Occipital lobe (tissue), 2 donors: ENCODE data around the gene ZSWIM4. TPM values are rescaled to one million over a fixed set of nuclear protein-coding genes. Genes with fewer than 3 reads are reported as not detected.
"Not testable (repeated sequence)": the region's sequence is repeated elsewhere in the genome, so short reads cannot be mapped to it uniquely, and the experiment has no call there.

Source experiments
- DNase-seq: peaks from one replicate; lab custom pipeline; 2025; lab: John Stamatoyannopoulos, UW
- total RNA-seq: library from RNA; depleted of rRNA; stranded (reverse); fragments of >200 nt; gene quantifications from one replicate; pipeline ENCODE4 v1.2.3, GENCODE V29; 2014

Gene ZSWIM4
- total RNA-seq = 11.1 TPM

- DNase-seq = peak; percentile 98
Measured at GRCh38 chr19:13794757-13795589, at the start of gene ZSWIM4. Gene ZSWIM4 (plus strand): TSS chr19:13795443. CDS start chr19:13795649, 206 bp downstream.

DNA sequence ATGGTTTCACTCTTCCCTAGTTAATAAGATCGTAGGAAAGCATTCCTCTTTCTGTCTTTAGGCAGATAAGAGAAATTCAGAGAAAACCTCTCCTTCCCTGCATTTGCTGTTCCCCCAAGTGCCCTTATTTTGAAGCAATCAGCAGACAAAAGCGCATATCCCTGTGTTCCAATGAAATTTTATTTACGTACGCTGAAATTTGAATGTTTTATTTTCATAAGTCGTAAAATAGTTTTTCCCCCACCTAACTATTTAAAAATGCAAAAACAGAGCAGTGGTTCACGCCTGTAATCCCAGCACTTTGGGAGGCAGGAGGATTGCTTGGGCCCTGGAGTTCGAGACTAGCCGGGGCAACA, 48.2 kb upstream of the ZSWIM4 start:
- DNase-seq = no peak

GRCh38 chr19:13748169-13748828, 46.9 kb upstream of the ZSWIM4 start:
- no peak for DNase-seq

DNA sequence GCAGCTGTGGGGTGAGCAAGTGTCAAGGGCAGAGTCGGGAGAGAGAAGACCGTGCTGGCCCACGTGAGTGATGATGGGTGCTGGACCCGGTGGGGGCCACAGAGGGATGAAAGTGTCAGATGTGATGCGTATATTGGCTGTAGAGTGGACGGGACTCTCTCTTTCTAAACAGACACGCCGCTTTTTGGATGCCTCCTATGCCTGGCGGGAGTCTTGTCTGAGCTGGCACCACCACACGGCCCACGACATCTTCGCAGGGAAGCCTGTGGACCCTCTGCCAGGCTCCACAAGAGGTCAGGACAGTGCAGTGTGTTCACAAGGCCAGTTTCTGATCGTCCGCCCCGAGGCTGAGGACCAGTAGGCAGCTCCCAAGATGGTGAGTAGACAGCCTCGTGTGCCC, 43.8 kb upstream of the ZSWIM4 start:
- DNase-seq = no peak

DNA sequence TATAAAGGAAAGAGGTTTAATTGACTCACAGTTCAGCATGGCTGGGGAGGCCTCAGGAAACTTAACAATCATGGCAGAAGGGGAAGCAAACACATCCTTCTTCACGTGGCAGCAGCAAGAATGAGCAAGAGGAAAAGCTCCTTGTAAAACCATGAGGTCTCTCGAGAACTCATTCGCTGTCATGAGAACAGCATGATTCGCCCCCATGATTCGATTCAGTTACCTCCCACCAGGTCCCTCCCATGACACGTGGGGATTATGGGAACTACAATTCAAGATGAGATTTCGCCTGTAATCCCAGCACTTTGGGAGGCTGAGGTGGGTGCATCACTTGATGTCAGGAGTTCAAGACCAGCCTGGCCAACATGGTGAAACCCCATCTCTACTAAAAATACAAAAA, 41.6 kb upstream of the ZSWIM4 start:
- not testable (repeated sequence) for DNase-seq

DNA sequence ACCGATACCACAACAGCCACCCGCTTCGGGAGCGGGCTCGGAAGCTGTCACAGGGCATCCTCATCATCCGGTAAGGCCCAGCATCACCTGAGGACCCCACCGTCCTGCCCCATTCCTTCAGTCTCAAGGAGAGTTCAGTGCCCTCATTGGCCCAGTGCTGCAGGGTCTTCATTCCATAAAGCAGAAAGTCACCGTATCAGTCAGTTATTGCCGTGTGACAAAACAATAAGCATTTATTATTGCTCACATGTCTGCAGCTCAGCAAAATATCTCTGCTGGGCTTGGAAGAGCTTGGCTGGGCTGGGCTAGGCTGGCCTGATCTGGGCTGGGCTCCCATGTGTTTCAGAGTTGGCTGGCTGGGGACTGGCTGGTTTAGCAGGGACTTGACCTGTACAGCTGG, 39.0 kb upstream of the ZSWIM4 start:
- DNase-seq = no peak

DNA sequence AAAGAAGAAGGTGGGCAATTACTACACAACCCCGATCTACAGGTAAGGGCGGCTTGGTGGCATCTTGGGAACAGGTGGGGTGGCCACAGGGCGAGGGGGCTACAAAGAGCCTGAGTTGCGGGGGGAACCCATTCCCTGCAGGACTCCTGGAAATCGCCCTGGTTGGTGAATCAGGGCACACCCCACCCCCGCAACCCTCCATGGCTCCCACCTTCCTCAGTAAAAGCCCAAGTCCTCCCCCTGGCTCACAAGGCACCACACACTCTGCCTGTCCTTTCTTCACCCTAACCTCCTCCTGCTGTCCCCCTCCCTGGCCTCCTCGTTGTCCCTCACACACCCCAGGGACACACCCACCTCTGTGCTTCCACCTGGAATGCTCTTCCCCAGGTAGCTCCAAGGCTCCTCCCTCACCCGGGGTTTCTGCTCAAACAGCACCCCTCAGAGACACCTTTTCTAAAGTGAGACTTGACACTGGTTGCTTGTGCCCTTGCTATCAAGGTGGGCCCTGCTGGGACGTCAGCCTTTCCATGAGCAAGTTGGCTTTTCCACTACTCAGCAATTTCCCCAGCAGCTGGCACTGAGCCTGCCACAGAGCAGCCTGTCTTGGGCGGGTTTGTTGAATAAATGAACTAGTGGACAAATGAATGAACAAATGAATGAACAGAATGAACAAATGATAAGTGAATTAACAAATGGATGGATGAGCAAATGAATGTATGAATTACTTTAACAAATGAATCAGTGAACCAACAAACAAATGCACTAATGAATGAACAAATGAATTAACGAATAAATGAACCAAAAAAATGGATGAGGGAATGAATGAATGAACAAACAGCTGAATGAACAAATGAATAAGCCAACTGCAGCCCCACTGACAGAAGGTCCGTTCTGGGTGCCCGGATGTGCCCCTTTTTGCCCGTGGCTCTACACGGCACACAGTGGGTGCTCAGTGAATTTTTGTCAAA, 37.2 kb upstream of the ZSWIM4 start:
- DNase-seq = no peak

DNA sequence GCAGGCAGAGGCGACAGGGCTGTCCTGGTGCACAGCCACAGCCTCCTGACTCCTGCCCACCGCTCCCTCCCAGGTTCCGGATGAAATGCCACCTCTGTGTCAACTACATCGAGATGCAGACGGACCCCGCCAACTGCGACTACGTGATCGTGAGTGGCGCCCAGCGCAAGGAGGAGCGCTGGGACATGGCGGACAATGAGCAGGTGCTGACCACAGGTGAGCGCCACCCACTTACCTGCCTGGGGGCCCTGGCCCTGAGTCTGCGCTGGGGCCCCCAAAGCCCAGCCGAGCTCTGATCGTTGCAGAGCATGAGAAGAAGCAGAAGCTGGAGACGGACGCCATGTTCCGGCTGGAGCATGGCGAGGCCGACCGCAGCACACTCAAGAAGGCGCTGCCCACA, 36.4 kb upstream of the ZSWIM4 start:
- no peak for DNase-seq

DNA sequence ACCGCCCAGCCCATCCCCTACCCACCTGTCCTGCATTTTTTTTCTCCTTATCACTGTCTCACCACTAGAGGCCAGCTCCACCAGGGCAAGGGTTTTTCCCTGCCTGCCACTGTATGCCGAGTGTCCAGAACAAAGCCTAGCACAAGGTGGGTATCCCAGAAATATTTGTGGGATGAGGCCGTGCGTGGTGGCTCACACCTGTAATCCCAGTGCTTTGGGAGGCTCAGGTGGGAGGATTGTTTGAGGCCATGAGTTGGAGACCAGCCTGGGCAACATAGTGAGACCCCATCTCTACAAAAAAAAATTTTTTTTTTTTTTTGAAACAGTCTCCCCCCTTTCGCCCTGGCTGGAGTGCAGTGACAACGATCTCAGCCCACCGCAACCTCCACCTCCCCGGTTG, 33.8 kb upstream of the ZSWIM4 start:
- DNase-seq = no peak

DNA sequence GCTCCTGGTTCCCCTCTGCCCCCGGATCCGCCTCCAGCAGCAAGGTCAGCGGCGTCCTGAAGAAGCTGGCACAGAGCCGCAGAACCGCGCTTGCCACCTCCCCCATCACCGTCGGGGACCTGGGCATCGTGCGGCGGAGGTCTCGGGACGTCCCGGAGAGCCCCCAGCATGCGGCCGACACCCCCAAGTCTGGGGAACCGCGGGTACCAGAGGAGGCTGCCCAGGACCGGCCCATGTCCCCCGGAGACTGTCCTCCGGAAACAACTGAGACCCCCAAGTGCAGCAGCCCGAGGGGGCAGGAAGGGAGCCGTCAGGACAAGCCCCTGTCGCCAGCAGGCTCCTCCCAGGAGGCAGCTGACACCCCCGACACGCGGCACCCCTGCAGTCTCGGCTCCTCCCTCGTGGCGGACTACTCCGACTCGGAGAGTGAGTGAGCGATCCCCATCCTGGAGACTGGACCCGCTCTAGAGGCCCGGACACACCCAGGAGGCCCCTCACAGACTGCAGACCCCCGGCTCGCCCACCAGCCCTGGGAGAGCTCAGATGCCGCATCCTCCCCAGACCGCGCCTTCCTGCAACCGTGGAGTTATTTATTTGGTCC, 32.5 kb upstream of the ZSWIM4 start:
- DNase-seq = no peak

DNA sequence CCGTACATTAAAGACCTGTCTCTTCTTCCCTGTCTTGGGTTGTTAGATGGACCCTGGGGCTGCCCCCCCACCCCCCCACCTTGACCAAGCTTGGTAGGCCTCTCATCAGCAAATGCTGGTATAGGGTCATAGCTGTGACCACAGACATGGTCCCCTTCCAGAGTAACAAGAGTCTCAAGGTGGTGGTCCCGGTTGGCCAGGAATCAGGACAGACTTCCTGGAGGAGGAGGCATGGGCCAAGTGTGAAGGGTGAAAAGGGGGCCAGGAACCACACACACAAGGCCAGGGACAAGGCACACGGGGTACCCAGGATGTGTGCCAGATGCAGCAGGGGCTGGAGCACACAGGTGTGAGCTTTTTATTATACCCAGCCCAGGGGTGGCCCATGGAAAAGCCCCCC, 32.0 kb upstream of the ZSWIM4 start:
- no peak for DNase-seq

DNA sequence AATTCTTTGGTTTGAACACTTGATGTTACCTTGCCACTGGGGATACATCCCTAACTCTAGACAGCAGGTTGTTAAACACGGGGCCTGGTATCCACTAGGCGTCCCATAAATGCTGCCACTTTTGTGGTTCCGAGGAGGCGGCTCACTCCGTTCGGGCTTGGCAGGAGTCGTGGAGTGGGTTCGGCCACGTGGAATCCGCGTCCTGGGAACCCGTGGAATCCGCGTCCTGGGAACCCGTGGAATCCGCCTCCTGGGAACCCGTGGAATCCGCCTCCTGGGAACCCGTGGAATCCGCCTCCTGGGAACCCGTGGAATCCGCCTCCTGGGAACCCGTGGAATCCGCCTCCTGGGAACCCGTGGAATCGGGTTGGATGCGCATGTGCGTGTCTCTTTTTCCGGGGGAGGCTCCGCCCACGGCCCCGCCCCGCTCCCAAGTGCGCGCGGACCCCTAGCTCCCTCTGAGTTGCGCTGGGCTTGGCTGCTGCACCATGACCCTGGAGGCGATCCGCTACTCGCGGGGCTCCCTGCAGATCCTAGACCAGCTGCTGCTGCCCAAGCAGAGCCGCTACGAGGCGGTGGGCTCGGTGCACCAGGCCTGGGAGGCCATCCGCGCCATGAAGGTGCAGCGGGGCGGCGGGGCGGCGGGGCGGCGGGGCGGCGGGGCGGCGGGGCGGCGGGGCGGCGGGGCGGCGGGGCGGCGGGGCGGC, 31.0 kb upstream of the ZSWIM4 start, which contains the start of gene MRI1:
Gene MRI1, plus strand, starts transcription at position 422 of the 707 bp plus-strand sequence. Its CDS starts 67 bp downstream, at position 489.
- peak; percentile 69 for DNase-seq

GRCh38 chr19:13764821-13765394, 30.3 kb upstream of the ZSWIM4 start:
- DNase-seq = no peak

- DNase-seq = no peak
Measured at GRCh38 chr19:13765395-13766094, 29.7 kb upstream of the ZSWIM4 start.

DNA sequence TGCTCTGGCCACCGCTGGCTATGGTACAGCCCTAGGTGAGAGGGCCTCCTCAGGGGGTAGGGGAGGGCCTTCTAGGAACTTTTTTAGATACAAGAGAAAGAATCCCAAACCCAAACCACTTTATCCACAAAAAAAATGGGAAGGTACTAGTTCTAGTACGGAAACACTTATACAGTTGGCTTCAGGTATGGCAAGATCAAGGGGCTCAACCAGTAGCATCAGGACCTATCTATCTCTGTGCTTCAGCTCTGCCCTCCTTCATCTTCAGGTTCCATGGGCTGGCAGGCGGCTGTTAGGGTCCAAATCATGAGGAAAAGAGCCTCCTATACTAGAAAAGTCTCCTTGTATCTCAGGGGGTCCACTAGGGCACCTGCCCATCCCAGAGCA, 29.2 kb upstream of the ZSWIM4 start:
- no peak for DNase-seq

DNA sequence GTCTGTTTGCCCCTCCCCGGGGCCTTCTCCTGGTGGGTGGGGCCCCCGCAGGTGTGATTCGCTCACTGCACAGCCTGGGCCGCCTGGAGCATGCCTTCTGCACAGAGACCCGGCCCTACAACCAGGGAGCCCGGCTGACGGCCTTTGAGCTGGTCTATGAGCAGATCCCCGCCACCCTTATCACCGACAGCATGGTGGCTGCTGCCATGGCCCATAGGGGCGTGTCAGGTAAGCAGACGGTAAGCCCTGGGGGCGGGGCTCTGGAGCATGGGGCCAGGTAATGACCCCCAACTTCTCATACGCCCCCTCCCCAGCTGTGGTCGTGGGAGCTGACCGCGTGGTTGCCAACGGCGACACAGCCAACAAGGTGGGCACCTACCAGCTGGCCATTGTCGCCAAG, 26.7 kb upstream of the ZSWIM4 start:
- DNase-seq = no peak

DNA sequence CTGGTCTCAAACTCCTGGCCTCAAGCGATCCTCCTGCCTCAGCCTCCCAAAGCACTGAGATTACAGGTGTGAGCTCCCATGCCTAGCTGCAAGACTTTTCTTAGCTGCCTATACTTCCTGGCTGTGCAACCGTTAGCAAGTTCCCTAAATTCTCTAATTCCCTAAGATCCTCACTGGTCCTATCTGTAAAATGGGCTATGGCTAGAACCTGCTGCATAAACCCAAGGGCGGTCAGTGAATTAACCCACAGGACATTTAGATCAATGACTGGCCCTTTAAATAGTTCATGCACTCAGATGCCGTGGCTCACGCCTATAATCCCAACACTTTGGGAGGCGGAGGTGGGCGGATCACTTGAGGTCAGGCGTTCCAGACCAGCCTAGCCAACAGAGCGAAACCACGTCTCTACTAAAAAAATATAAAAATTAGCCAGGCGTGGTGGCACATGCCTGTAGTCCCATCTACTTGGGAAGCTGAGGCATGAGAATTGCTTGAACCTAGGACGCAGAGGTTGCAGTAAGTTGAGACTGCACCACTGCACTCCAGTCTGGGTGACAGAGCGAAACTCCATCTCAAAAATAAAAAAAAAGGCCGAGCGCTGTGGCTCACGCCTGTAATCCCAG, 25.1 kb upstream of the ZSWIM4 start:
- no peak for DNase-seq

GRCh38 chr19:13774217-13775191, 20.7 kb upstream of the ZSWIM4 start, which contains the start of gene C19orf53:
Gene C19orf53 (plus strand): TSS chr19:13774456. CDS start chr19:13774478, 22 bp downstream.
- peak; percentile 86 for DNase-seq
